Gastroesophageal sphincter (tissue), 3 donors: Measurements from ENCODE around the gene ERCC6L.

Experiments
- CTCF ChIP-seq, 4 experiments: fragments of 200-600 bp in 2 of 4; fragments of 450-650 bp in 2 of 4; sonication (generic) in 1 of 4; IDR thresholded peaks; one replicate each; pipeline ENCODE4 v1.5.1; 2017 to 2019; ENCODE audit warnings: antibody characterized with exemption in 4 of 4, mild to moderate bottlenecking in 2 of 4, moderate library complexity in 2 of 4
- POLR2A ChIP-seq, 2 donors: fragments of 450-650 bp; IDR thresholded peaks; one replicate each; pipeline ENCODE4 v1.6.1; 2017; ENCODE audit warnings: antibody characterized with exemption in 2 of 2, mild to moderate bottlenecking in 2 of 2, moderate library complexity in 1 of 2
- POLR2AphosphoS5 ChIP-seq: sonication (generic); formaldehyde crosslinking; IDR thresholded peaks from one replicate; pipeline ENCODE4 v1.6.1; 2017; ENCODE audit warnings: antibody characterized with exemption

DNA sequence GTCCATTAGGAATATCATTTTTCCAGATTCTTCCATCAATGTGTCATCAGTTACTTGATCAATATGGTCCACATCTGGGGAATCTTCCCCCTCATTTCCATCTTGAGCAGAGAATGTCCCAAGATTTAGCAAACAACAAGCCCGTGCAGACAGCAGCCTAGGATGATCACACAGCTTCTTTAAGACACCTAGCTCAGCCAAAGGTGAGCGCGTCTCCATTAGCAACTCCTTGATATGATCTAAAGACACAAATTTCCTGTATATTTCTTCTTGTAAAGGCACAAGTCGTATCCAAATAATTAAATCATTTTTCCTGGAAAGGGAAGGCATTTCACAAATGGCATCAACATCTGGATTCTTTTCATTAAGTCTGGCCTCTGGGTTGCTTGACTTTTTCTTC, 31.5 kb downstream of the ERCC6L start:
- TF ChIP-seq CTCF (IDR thresholded peaks at IDR 0.05) (no peak), POLR2AphosphoS5 (no peak), POLR2A (IDR thresholded peaks at IDR 0.05) (no peak)
